GM19023 (cell line): ENCODE results near the gene PTRH2.

Experiments used
- ATAC-seq: cut with Tn5 transposase; IDR thresholded peaks from one replicate; pipeline ENCODE4 v1.9.1; 2021; ENCODE audit warnings: mild to moderate bottlenecking, moderate library complexity; ENCODE audit not compliant: unreplicated experiment

The PTRH2 gene

GRCh38 chr17:59722623-59723022 is 15.4 kb upstream of the PTRH2 start:
- ATAC-seq, result no peak

- no peak for ATAC-seq
Measured at GRCh38 chr17:59719526-59719925, 12.3 kb upstream of the PTRH2 start.

- no peak for ATAC-seq
Measured at GRCh38 chr17:59716427-59716826, 9.2 kb upstream of the PTRH2 start.

- no peak for ATAC-seq
Measured at GRCh38 chr17:59714255-59714654, 7.0 kb upstream of the PTRH2 start.

- no peak for ATAC-seq
Measured at GRCh38 chr17:59712862-59713261, 5.6 kb upstream of the PTRH2 start.

- ATAC-seq, result no peak
Measured at GRCh38 chr17:59711936-59712335, 4.7 kb upstream of the PTRH2 start.

- no peak for ATAC-seq
Measured at GRCh38 chr17:59707971-59708430, 771 bp upstream of the PTRH2 start.

- ATAC-seq, result no peak
Measured at GRCh38 chr17:59702304-59702703, 4.9 kb downstream of the PTRH2 start.

GRCh38 chr17:59699786-59700185 is 7.4 kb downstream of the PTRH2 start:
- no peak for ATAC-seq

- no peak for ATAC-seq
Measured at GRCh38 chr17:59699218-59699617, 8.0 kb downstream of the PTRH2 start.

- ATAC-seq, result no peak
Measured at GRCh38 chr17:59698143-59698542, 9.1 kb downstream of the PTRH2 start.

GRCh38 chr17:59696682-59697277 is 10.4 kb downstream of the PTRH2 start:
- ATAC-seq, result no peak

GRCh38 chr17:59695945-59696681 is 11.1 kb downstream of the PTRH2 start:
- ATAC-seq, result no peak

GRCh38 chr17:59694344-59694743 is 12.9 kb downstream of the PTRH2 start:
- no peak for ATAC-seq

- no peak for ATAC-seq
Measured at GRCh38 chr17:59693582-59693981, 13.6 kb downstream of the PTRH2 start.

- ATAC-seq, result no peak
Measured at GRCh38 chr17:59688496-59688895, 18.7 kb downstream of the PTRH2 start.

GRCh38 chr17:59688008-59688407 is 19.2 kb downstream of the PTRH2 start:
- ATAC-seq, result no peak

GRCh38 chr17:59684967-59685366 is 22.3 kb downstream of the PTRH2 start:
- ATAC-seq, result no peak

GRCh38 chr17:59683283-59683682 is 23.9 kb downstream of the PTRH2 start:
- no peak for ATAC-seq

GRCh38 chr17:59680314-59680713 is 26.9 kb downstream of the PTRH2 start:
- ATAC-seq, result no peak

- ATAC-seq, result no peak
Measured at GRCh38 chr17:59678918-59679317, 28.3 kb downstream of the PTRH2 start.

- ATAC-seq, result no peak
Measured at GRCh38 chr17:59676716-59677115, 30.5 kb downstream of the PTRH2 start.

- ATAC-seq, result no peak
Measured at GRCh38 chr17:59675231-59675630, 32.0 kb downstream of the PTRH2 start.
